Activated T-cell treated with anti-CD3 and anti-CD28 coated beads, Interleukin-2, amount 50 U/mL, for 1 hour (primary cell): ENCODE measurements around the gene GARNL3.

Experiments used
- DNase-seq: peaks from one replicate; pipeline ENCODE4 v3.0.0-alpha.2; 2020

Gene GARNL3

DNA sequence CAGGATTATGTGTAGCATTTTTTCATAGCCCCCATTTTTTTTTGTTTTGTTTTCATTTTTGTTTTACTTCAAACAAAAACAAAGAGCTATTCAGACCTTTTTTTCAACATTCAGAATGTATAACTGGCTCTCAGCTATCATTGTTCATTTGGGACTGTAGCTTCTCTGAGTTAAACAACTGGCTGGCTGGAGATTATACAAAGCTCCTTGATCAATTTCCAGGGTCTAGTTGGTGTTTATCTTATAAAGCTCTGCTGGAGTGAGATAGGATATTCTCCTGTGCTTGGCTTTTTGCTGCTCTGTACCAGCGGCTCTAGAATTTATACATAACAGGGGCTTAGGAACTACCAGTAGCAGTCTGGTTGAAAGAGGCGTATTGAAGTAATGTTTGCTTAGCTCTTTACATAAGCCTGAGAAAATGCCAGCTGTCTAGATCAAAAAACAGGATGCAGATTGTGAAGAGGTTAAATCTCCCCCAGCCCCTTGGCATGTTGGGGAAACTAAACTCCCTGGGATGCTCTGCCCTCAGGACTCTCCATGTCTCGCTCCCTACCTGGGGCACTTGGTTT lies 15.2 kb downstream of the GARNL3 start:
- no peak for DNase-seq

- no peak for DNase-seq
These were observed 16.5 kb downstream of the GARNL3 start for GRCh38 chr9:127280880-127281660.

DNA sequence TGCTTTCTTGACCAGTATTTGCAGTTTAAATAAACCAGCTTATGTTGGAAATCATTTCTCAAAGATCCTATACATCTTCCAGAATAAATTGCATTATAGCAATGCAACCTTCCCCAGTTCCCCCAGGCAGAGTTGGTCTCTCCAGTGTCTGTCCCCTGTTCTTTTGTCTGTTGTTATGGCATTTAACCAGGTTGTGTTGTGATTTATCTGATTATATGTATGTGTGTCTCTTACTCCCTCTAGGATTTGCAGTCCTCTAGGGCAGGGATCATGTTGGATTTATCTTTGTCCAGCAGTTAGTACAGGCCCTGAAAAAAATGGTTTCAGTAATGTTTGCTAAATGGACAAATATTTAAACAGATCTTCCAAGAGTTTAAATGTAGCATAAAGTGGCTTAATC lies 17.3 kb downstream of the GARNL3 start:
- DNase-seq = no peak

- no peak for DNase-seq
These were observed 18.0 kb downstream of the GARNL3 start for GRCh38 chr9:127282611-127283010.

GRCh38 chr9:127283135-127283534 lies 18.6 kb downstream of the GARNL3 start:
- DNase-seq = no peak

- DNase-seq = peak; percentile 26
These were observed 19.4 kb downstream of the GARNL3 start for GRCh38 chr9:127283917-127284497.

- no peak for DNase-seq
These were observed 21.4 kb downstream of the GARNL3 start for GRCh38 chr9:127285965-127286364.

- no peak for DNase-seq
These were observed 26.0 kb downstream of the GARNL3 start for GRCh38 chr9:127290561-127291065.

DNA sequence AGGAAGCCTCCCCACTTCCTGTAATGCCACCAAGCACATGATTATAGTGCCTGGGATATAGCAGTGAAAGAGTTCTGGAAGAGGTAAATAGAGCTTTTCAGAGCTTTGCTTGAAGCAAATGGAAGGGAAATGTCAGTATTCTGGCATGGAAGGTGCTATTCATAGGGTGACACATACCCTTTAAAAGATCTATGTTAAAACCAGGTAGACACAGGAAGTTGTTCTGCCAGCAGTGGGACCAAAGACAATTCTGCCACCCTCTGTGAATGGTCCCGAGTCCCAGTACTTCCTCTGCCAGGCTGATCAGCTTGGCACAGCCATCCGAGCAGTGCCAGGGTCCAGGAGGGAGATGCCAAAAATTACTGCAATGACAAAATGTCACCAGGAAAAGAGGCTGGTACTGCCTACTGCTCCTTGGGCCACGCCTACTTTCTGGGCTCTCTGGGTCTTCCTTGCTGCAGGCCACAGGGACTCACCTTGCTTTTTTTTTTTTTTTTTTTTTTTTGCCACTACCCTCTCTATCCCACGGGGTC lies 26.7 kb downstream of the GARNL3 start:
- DNase-seq = no peak

- DNase-seq = no peak
These were observed 27.8 kb downstream of the GARNL3 start for GRCh38 chr9:127292415-127292814.

- DNase-seq = no peak
These were observed 28.8 kb downstream of the GARNL3 start for GRCh38 chr9:127293328-127293727.

GRCh38 chr9:127293767-127294166 lies 29.2 kb downstream of the GARNL3 start:
- no peak for DNase-seq

GRCh38 chr9:127295005-127295404 lies 30.4 kb downstream of the GARNL3 start:
- no peak for DNase-seq

- DNase-seq = no peak
These were observed 36.4 kb downstream of the GARNL3 start for GRCh38 chr9:127300886-127301447.

DNA sequence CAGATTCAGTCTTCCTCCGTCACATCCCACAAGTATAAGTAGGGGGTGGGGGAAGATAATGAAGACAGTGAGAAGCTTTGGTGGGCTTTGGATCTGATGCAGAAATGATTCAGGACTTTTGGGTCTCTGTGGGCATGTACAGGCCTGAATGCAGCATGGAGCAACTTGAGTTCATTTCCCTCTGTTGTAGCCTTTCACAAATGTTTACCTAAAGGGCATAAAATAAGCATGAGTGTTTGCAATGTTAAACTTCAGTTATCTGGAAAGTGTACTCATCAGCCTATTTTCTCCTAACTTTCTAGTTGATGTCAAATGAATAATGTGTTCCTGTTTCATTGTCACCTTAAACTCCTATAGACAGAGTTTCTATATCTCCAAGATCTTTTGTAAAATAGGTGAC lies 39.3 kb downstream of the GARNL3 start:
- DNase-seq = no peak

DNA sequence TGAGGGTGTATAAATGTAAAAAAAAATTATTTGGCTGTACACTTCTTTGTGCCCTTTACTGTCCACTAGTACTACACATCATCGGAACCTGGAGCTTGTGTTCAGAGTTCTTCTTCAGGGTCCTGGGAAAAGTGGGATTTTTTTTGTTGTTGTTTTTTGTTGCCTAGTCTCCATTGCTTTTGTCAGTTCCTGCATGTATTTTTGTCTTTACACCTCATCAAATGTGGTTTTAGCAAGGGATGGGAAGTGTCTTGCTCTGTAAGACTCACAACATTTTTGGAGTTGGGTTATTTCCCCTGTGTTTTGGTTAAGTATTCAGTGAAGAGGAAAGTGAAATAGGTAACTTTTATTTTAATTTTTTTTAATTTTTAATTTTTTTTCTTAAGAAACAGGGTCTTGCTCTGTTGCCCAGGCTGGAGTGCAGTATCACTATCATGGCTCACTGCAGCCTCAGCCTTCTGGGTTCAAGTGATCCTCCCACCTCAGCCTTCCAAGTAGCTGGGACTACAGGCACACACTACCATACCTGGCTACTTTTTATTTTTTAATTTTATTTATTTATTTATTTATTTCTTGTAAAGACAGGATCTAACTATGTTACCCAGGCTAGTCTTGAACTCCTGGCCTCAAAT lies 40.7 kb downstream of the GARNL3 start:
- DNase-seq = no peak

DNA sequence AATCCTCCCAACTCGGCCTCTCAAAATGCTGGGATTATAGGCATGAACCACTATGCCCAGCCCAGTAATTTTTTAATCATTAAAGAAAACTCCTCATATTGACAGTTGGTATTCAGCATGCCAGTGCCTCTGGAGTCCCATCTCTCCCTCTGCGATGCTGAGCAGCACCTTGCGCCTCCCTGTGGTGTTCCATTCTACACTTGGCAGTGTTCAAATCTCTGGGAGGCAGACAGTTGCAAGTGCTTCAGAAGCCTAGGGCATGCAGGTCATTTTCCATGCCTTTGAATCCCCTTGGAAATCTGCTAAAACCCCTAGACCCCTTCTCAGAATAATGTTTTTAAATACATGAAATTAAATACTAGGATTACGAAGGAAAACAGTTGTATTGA lies 41.3 kb downstream of the GARNL3 start:
- DNase-seq = no peak

- no peak for DNase-seq
These were observed 43.2 kb downstream of the GARNL3 start for GRCh38 chr9:127307802-127308201.

GRCh38 chr9:127308652-127309434 lies 44.3 kb downstream of the GARNL3 start:
- no peak for DNase-seq

DNA sequence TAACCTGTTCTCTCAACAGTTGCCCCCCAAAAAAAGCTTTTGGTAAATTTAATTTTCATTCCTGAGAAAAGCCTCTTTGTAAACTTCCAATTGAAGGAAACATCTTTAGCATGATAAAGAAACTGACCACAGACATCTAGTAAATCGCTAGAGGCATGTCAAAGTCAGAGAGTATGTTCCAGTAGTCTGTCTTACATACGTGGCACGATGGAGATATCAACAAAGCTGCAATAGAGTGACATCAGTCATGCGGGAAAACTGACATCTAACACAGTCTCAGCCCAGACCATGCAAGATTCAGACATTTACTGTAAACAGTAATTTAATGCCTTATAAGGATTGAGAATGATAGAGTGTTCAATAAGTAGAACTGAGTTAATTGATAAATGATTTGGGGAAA lies 45.1 kb downstream of the GARNL3 start:
- DNase-seq = no peak

DNA sequence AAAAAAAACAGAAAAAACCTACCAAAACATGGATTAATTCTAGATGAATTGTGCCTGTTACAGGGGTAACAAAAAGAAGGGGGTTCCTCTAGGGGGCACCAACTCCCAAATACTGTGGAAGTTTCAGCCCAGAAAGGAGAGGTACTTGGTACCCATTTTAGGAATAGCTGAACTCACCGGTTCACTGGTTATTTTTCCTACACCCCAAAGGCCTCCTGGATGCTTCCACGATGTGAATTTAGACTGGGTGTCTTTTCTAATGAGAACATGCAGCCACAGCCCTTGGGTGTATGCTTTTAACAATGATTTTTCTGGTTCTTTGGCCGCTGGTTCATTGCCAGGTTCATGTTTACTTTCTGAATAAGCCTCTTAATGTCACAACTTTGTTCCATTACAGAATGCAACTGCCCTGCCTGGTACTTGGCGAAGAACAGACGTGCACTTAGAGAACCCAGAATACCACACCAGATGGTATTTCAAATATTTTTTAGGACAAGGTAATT lies 46.7 kb downstream of the GARNL3 start:
- DNase-seq = no peak

GRCh38 chr9:127313042-127313560 lies 48.5 kb downstream of the GARNL3 start:
- no peak for DNase-seq
